ENCODE data around the gene OR10J4. TPM values are rescaled to one million over a fixed set of nuclear protein-coding genes. Genes with fewer than 3 reads are reported as not detected.

The OR10J4 gene
- total RNA-seq, 1 experiment from 2014 or later = not detected

DNA sequence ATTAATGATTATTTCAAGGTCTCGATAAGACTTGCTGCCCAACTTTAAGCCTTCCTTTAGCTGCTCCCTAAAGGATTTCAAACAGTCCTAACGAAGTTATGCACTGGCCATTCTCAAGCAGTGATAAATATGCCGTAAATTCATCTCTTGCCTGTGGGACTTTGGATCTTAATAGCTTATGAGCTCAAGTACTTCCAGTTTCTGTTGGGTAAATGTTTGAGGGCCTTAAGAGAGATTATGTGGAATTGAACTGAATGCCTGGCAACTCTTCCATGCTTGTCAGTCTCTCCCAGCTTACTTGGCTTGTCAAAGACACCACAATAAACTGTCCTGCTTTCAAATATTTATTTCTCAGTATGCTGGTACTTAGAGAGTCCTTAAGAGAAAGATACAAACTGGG lies 3.5 kb upstream of the OR10J4 start:
- Mint-ChIP-seq H3K36me3 (ENCODE audit: insufficient read depth, unreplicated experiment) (no peaks in the 10 kb centered on the region), H3K27me3 (ENCODE audit: unreplicated experiment) (no peaks in the 10 kb centered on the region), H3K9me3 (ENCODE audit: low read depth, unreplicated experiment) (no peaks in the 10 kb centered on the region), H3K4me1 (ENCODE audit: low read depth, unreplicated experiment) (no peaks in the 10 kb centered on the region), H3K4me3 (ENCODE audit: low read depth, unreplicated experiment) (no peak overlapping the region), H3K27ac (ENCODE audit: unreplicated experiment) (no peak overlapping the region)
- no peak for TF ChIP-seq CTCF (IDR thresholded peaks at IDR 0.05; ENCODE audit: unreplicated experiment)
- BruUV-seq (replicated peaks) = no TSS peak
- no peak for DNase-seq
- CTCF ChIA-PET = interaction anchor here (1.2 kb wide), 1 partner anchor 9 kb away, joined by 3 read pairs; no protein-coding TSS in a partner anchor
- intact Hi-C loops (cut with micrococcal nuclease; ENCODE audit: unreplicated experiment) = loop anchor here (5.0 kb wide), 1 partner anchor 344 kb away; no protein-coding TSS in a partner anchor

GRCh38 chr1:159429074-159429861 lies 2.7 kb upstream of the OR10J4 start:
- no TSS peak for BruUV-seq (replicated peaks)
- Mint-ChIP-seq H3K27me3 (ENCODE audit: unreplicated experiment) (no peaks in the 10 kb centered on the region), H3K27ac (ENCODE audit: unreplicated experiment) (no peak overlapping the region), H3K4me3 (ENCODE audit: low read depth, unreplicated experiment) (no peak overlapping the region), H3K36me3 (ENCODE audit: insufficient read depth, unreplicated experiment) (no peaks in the 10 kb centered on the region), H3K9me3 (ENCODE audit: low read depth, unreplicated experiment) (no peaks in the 10 kb centered on the region), H3K4me1 (ENCODE audit: low read depth, unreplicated experiment) (no peaks in the 10 kb centered on the region)
- no peak for TF ChIP-seq CTCF (IDR thresholded peaks at IDR 0.05; ENCODE audit: unreplicated experiment)
- intact Hi-C loops (cut with micrococcal nuclease; ENCODE audit: unreplicated experiment) = loop anchor here (5.0 kb wide), 1 partner anchor 343 kb away; no protein-coding TSS in a partner anchor
- no peak for DNase-seq
- CTCF ChIA-PET = interaction anchor here (1.2 kb wide), 1 partner anchor 9 kb away, joined by 3 read pairs; no protein-coding TSS in a partner anchor

GRCh38 chr1:159430985-159431384 lies 1.0 kb upstream of the OR10J4 start:
- intact Hi-C loops (cut with micrococcal nuclease; ENCODE audit: unreplicated experiment) = no loop called here
- H3K27me3 Mint-ChIP-seq (ENCODE audit: unreplicated experiment) = no peaks in the 10 kb centered on the region

DNA sequence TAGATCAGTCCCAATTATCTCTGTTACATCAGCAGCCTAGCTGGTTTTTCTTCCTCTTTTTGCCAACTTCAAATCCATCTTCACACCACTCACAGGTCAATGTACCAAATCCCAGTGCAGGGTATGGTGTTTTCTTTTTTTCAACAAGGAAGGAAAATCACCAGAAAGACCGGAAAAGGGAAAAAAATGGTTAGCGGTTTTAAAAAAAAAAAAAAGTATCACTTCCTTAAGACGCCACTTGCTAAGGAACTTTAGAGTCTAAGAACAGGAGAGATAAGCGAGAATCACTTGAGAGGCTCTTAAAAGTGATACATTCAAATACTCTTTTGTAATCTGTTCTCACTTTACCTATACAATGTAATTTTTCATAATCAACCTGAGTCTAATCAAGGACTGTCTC lies 4.5 kb downstream of the OR10J4 start:
- CTCF ChIA-PET = no interaction called here
- BruUV-seq (replicated peaks) = no TSS peak
- TF ChIP-seq CTCF (IDR thresholded peaks at IDR 0.05; ENCODE audit: unreplicated experiment) = no peak
- no peak overlapping the region for H3K27ac Mint-ChIP-seq (ENCODE audit: unreplicated experiment)
- peaks cover 3% of the 10 kb centered on the region for H3K9me3 Mint-ChIP-seq (ENCODE audit: low read depth, unreplicated experiment)
- no peak for DNase-seq
- H3K4me1 Mint-ChIP-seq (ENCODE audit: low read depth, unreplicated experiment) = no peaks in the 10 kb centered on the region
- no peak overlapping the region for H3K4me3 Mint-ChIP-seq (ENCODE audit: low read depth, unreplicated experiment)
- H3K36me3 Mint-ChIP-seq (ENCODE audit: insufficient read depth, unreplicated experiment) = no peaks in the 10 kb centered on the region
- intact Hi-C loops (cut with micrococcal nuclease; ENCODE audit: unreplicated experiment) = no loop called here
- H3K27me3 Mint-ChIP-seq (ENCODE audit: unreplicated experiment) = no peaks in the 10 kb centered on the region

More at GRCh38 chr1:159430985-159431384, 1.0 kb upstream of the OR10J4 start:
- no peaks in the 10 kb centered on the region for H3K9me3 Mint-ChIP-seq (ENCODE audit: low read depth, unreplicated experiment)
- no peak for TF ChIP-seq CTCF (IDR thresholded peaks at IDR 0.05; ENCODE audit: unreplicated experiment)
- H3K4me3 Mint-ChIP-seq (ENCODE audit: low read depth, unreplicated experiment) = no peak overlapping the region
- no TSS peak for BruUV-seq (replicated peaks)
- CTCF ChIA-PET = no interaction called here
- no peak for DNase-seq
- H3K27ac Mint-ChIP-seq (ENCODE audit: unreplicated experiment) = no peak overlapping the region
- H3K36me3 Mint-ChIP-seq (ENCODE audit: insufficient read depth, unreplicated experiment) = no peaks in the 10 kb centered on the region
- H3K4me1 Mint-ChIP-seq (ENCODE audit: low read depth, unreplicated experiment) = no peaks in the 10 kb centered on the region
